Transverse colon (tissue), 4 donors: Measurements from ENCODE around the gene CPEB4.

Experiments
- POLR2AphosphoS5 ChIP-seq, 3 donors: sonication (generic); formaldehyde crosslinking; IDR thresholded peaks; one replicate each; pipeline ENCODE4 v1.6.1; 2016; ENCODE audit warnings: antibody characterized with exemption in 3 of 3
- TF ChIP-seq, protein P1 (sequence below), 5 experiments: fragments of 200-600 bp in 3 of 5; fragments of 450-650 bp in 2 of 5; sonication (generic) in 3 of 5; IDR thresholded peaks; 1 replicate in 2 of 5; 2 replicates in 3 of 5; pipeline ENCODE4 v1.5.1; 2016 to 2017; ENCODE audit warnings: antibody characterized with exemption in 5 of 5, inconsistent platforms in 3 of 5, mild to moderate bottlenecking in 2 of 5, moderate library complexity in 1 of 5

DNA sequence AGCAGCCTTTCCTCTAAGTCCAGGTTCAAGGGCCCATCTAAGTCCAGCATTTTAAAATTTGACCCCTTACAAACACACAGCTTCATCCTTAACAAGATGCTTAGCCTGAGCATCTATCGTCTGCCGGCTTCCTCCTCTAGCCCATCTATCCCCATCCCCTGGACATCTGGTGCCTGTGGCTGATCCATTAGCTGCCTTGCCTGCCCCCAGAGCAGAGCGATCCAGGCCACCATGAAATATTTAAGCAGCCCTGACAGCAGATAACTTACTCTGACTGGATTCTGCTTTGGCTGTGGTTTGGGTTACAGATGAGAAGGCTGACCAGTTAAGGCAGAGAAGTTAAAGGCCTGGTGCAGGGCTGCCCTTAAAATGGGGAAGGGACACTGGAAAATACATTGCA is 30.9 kb upstream of the CPEB4 start:
- TF ChIP-seq, protein P1, sequence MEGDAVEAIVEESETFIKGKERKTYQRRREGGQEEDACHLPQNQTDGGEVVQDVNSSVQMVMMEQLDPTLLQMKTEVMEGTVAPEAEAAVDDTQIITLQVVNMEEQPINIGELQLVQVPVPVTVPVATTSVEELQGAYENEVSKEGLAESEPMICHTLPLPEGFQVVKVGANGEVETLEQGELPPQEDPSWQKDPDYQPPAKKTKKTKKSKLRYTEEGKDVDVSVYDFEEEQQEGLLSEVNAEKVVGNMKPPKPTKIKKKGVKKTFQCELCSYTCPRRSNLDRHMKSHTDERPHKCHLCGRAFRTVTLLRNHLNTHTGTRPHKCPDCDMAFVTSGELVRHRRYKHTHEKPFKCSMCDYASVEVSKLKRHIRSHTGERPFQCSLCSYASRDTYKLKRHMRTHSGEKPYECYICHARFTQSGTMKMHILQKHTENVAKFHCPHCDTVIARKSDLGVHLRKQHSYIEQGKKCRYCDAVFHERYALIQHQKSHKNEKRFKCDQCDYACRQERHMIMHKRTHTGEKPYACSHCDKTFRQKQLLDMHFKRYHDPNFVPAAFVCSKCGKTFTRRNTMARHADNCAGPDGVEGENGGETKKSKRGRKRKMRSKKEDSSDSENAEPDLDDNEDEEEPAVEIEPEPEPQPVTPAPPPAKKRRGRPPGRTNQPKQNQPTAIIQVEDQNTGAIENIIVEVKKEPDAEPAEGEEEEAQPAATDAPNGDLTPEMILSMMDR (IDR thresholded peaks at IDR 0.05): no peak
- TF ChIP-seq POLR2AphosphoS5 (IDR thresholded peaks at IDR 0.05): no peak
